Measurements from ENCODE around the gene TBX20.

TBX20 gene

GRCh38 chr7:35253710-35254495 is at the start of gene TBX20:
Gene TBX20, minus strand, starts transcription at chr7:35254100. Its CDS starts 480 bp downstream, at chr7:35253620.
- no peak for DNase-seq

GRCh38 chr7:35289376-35289775 is 35.5 kb upstream of the TBX20 start:
- no peak for DNase-seq

- no peak for DNase-seq
These were observed 33.1 kb upstream of the TBX20 start for GRCh38 chr7:35286986-35287385.

- no peak for DNase-seq
These were observed 32.5 kb upstream of the TBX20 start for GRCh38 chr7:35286422-35286821.

GRCh38 chr7:35285799-35286198 is 31.9 kb upstream of the TBX20 start:
- DNase-seq: no peak

- no peak for DNase-seq
These were observed 27.0 kb upstream of the TBX20 start for GRCh38 chr7:35280902-35281301.

- no peak for DNase-seq
These were observed 23.5 kb upstream of the TBX20 start for GRCh38 chr7:35277359-35277758.

GRCh38 chr7:35272246-35272645 is 18.3 kb upstream of the TBX20 start:
- no peak for DNase-seq

GRCh38 chr7:35268953-35269352 is 15.1 kb upstream of the TBX20 start:
- DNase-seq: no peak

- no peak for DNase-seq
These were observed 13.5 kb upstream of the TBX20 start for GRCh38 chr7:35267411-35267810.

- no peak for DNase-seq
These were observed 9.5 kb upstream of the TBX20 start for GRCh38 chr7:35263396-35263795.

- DNase-seq: no peak
These were observed 7.8 kb upstream of the TBX20 start for GRCh38 chr7:35261476-35262285.

GRCh38 chr7:35261041-35261440 is 7.1 kb upstream of the TBX20 start:
- no peak for DNase-seq

GRCh38 chr7:35260246-35260645 is 6.3 kb upstream of the TBX20 start:
- no peak for DNase-seq

- no peak for DNase-seq
These were observed 5.6 kb upstream of the TBX20 start for GRCh38 chr7:35259523-35259908.

GRCh38 chr7:35258868-35259522 is 5.1 kb upstream of the TBX20 start:
- DNase-seq: no peak

- DNase-seq: no peak
These were observed 4.4 kb upstream of the TBX20 start for GRCh38 chr7:35258125-35258867.

- no peak for DNase-seq
These were observed 3.6 kb upstream of the TBX20 start for GRCh38 chr7:35257251-35258124.

GRCh38 chr7:35256256-35257175 is 2.6 kb upstream of the TBX20 start:
- DNase-seq: no peak

GRCh38 chr7:35255443-35256255 is 1.7 kb upstream of the TBX20 start:
- no peak for DNase-seq
